COLO668 (cell line): ENCODE data around the gene TCF12.
"Not testable (repeated sequence)": the region's sequence is repeated elsewhere in the genome, so short reads cannot be mapped to it uniquely, and the experiment has no call there.

Experiments
- DNase-seq: peaks from one replicate; lab custom pipeline; 2025; ENCODE audit not compliant: unreplicated experiment; lab: John Stamatoyannopoulos, UW

The TCF12 gene

DNA sequence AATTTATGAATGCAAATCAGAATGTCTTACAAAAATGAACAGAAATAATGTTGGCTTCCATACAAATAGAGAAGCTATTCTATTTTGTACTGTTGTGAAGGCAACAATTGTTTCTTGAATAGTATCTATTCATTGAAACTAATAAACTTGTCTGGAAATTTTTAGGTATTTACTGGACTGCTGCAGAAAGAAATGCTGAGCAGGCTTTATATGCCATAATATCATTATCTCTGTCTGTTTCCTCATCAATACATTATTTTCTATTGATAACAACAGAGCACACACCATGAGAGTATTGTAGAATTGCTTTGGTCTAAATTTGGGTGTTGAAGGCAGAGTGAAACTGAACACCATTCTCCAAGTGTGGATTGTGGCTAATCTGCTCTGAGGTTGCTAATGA is 241.3 kb downstream of the TCF12 start:
- DNase-seq = no peak

DNA sequence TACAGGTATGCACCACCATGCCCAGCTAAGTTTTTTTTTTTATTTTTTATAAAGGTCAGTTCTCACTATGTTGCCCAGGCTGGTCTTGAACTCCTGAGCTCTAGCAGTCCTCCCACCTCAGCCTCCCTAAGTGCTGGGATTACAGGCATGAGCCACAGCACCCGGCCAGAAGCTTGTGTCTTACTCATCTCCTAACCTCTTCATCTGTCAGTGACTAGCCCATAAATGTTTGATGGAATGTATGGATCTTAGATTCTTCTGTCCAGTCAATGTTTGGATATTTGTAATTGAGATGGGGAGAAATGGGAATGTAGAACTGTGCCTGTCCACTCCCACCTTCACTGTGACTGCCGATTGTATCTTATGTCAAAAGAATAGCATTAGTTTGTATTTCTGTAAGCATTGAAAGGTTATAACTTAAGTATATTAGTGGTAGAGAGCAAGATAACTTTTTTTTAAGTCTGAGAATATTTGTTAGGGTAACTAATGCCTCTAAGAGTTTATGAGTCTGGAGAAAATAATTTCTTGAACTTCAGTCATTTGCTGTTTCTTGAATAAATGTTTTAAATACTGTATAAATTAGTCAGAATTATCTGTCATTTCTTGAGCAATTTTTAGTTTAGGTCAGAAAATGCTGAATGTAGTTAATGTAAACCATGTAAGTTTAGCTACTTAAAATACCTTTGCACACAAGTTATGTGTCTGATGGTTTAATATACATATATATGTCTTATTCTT is 242.5 kb downstream of the TCF12 start:
- DNase-seq = no peak

DNA sequence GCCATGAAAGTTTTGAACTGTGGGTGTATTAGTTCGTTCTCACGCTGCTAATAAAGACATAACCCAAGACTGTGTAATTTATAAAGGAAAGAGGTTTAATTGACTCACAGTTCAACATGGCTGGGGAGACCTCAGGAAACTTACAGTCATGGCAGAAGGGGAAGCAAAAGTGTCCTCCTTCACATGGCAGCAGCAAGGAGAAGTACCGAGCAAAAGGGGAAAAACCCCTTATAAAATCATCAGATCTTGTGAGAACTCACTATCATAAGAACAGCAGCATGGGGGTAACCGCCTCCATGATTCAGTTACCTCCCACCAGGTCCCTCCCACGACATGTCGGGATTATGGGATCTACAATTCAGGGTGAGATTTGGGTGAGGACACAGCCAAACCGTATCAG is 245.8 kb downstream of the TCF12 start:
- DNase-seq = not testable (repeated sequence)

DNA sequence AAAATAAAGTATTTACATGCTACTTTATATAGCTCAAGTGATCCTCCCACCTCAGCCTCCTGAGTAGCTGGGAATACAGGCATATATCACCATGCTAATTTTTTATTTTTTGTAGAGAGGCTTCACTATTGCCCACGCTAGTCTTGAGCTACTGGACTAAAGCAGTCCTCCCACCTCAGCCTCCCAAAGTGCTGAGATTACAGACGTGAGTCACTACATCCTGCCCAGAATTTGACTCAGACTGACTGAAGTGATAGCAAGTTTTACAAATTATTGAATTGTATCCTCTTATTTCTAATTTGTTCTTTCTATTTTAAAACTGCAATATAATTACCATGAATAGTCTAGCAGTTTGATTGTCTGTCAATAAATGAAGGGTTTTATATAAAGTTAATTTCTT is 247.5 kb downstream of the TCF12 start:
- no peak for DNase-seq

DNA sequence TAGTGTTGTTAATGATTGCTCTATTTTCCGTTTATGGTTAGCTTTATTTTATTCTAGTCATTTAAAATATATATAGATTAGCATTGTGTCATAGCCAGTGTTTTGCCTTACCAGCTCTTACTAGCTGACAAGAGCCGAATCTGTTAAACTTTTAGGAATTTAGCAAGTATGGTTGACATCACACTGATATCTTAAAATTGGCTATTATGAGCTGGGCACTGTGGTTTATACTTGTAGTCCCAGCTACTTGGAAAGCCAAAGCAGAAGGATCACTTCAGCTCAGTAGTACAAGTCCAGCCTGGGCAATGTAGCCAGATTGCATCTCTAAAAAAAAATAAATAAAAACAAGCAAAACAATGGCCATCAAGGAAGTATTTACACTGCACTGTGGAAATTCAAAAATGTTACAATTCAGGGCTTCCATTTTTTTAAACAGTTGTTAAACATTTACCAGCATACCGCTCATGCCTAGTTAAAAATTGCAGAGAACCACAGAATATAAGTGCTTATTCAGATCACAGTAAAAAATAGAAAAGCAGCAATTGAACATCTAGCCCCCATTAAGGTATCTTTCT is 249.5 kb downstream of the TCF12 start:
- no peak for DNase-seq

DNA sequence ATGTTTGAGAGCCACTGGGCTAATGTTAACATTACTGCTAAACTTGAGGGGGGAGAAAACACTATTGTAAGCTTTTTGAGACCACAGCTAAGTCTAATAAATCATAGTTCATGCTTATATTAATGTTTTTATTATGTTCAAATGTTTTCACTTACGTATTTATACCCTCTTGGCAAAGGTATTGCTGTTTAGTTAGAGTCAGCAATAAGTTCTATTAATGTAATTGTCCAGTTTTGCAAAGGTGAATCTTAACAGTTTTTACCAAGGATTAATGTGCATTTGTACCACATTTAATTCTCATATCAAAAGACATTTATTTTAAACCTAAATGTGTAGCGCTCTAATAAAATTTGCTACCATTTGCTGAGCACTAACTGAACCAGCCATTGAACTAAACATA is 251.2 kb downstream of the TCF12 start:
- DNase-seq = no peak

DNA sequence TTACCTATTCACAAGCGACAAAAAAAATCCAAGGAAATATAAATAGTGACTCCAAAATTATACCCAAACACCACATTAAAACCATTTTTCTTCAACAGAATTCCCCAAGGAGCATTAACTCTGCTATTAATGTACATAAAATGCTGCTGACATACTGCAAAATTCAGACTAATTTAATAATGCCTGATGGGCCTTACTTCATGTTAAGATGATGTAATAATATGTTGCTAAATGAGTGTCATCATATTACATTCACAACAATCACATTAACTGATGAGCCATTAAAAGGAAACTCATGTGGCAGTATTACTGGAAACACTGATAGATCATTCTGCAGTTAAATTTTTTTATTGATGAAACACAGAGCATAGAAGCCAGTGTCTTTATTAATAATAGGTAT is 253.0 kb downstream of the TCF12 start:
- DNase-seq = no peak

DNA sequence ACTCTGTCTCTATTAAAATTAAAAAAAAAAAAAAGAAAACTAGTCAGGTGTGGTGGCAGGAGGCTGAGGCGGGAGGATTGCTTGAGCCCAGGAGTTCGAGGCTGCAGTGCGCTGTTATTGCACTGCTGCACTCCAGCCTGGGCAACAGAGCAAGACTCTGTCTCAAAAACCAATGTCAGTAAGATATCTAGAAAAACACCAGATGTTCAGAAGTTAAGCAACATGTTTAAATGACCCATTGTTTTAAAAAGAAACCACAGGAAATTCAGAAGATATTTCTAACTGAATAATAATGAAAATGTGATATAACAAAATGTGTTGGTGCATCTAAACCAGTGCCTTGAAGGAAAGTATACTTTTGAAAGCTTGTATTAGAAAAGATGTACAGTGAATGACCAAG is 254.5 kb downstream of the TCF12 start:
- DNase-seq = no peak

DNA sequence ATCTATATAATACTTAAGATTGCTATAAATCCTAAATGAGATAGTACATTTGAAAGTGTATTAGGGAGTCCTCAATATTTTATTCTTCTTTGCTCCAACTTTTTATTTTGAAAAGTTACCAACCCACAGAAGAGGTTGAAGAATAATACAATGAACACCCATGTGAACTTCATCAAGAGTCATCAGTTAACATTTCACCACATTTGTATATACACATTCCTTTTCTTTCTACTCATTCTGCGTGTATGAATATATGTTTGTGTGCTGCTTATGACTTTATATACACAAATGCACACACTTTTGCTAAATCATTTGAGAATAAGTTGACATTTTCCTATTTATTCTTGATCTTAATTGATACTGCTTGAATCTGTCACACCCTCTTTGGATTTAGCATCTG is 264.6 kb downstream of the TCF12 start:
- DNase-seq = no peak

DNA sequence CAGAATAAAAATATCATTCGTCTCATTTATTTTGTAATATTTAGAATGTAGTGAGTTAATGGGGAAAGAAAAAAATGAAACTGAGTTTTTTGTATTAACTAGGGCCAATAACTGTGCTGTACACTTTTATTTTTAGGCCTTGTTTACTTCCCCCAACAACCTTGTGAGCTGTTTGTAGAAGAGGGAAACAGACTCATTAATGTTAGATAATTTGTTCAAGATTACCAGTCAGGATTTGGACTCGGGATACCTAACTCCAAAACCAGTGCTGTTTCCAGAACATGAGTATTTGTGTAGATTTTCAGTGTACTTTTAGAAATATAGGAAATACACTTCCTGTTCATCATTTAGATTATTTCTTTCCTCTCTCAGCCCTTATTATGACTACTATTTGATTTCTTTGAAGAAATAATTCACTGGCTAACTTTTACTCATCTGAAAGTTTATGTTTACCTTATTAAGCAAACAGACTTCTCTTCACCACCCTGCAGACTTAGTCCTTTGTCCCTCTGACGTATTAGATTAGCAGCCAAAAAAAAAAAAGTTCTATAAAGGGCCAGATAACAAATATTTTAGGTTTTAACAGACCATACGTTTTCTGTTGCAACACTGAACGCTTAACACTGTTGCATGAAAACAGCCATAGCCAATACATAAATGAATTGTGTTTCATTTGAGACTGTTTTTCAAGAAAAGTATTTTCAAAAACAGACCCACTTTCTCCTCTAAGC is 265.3 kb downstream of the TCF12 start:
- DNase-seq = no peak

DNA sequence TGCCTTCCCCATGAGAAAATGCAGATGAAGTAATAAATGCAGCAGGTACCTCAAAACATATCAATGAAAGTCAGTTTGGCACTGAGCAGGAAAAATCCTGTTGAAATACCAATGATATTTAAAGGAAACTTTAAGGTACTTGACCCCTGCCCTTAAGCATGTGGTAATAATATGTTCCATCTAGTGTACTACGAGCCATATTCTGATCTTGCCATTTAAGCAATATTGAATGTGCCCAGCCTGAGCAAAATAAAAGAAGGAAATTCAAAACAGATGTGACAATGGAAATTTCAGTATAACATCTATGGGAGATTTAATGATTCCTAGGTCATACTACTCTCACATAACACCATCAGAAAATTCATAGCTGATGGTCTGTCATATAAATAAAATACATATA is 266.1 kb downstream of the TCF12 start:
- no peak for DNase-seq

DNA sequence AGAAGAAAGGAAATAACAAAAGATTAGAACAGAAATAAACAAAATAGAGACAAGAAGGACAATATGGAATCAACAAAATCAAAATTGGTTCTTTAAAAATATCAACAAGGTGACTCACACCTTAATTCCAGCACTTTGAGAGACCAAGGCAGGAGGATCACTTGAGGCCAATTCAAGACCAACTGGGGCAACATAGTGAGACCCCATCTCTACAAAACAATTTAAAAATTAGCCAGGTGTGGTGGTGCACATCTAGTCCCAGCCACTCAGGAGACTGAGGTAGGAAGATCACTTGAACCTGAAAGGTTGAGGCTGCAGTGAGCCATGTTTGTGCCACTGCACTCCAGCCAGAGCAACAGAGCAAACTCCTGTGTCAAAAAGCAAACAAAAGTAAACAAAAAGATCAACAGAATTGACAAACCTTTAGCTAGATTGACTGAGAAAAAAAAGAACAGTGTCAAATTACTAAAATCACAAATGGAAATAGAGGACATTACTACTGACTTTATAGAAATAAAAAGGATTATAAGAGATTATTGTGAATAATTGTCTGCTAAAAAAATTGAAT is 267.1 kb downstream of the TCF12 start:
- DNase-seq = no peak

DNA sequence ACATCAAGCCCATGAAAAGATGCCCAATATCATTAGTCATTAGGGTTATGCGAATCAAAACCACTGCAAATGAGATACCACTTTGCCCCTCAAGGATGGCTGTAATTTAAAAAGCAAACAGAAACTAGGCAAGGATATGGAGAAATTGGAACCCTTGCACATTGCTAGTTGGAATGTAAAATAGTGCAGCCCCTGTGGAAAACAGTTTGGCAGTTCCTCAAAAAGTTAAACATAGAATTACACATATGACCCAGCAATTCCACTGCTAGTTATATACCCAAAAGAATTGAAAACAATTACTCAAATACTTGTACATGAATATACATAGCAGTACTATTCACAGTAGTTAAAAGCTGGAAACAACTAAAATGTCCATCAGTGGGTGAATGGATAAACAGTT is 271.0 kb downstream of the TCF12 start:
- DNase-seq = no peak

DNA sequence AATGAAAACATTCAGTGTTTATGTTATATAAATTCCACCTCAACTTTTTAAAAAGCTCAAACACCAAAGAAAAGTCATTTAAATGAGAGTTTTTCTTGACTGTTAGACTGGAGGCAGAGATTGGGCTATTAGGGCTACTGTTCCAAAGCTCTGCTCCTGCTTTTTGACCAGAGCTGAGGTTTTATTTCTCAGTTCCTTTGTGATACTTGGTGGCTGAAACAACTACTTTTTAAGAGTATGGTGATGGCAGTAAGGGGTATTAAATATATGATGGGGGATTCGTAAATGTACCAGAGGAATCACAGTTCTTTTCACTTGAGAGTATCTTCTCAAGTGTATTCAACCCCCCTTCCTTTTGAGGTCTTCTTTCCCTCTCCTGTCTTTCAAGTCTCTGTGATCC is 271.8 kb downstream of the TCF12 start:
- DNase-seq = no peak

DNA sequence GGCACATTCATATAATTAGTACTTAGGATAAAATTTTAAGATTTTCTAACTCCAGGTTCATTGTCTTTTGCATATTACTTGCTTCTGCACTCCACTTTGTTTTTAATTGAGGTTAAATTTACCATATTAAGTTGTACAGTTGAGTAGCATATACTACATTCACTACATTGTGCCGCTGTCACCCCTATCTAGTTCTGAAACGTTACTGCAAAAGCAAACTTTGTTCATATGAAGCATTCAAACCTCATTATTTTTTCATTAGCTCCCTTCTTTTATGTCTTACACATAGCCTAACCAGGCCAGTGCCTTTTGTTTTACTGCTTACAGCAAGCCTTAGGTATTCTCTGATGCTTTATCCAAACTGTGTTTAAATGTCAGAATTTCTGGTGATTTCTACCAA is 274.7 kb downstream of the TCF12 start:
- DNase-seq = no peak

DNA sequence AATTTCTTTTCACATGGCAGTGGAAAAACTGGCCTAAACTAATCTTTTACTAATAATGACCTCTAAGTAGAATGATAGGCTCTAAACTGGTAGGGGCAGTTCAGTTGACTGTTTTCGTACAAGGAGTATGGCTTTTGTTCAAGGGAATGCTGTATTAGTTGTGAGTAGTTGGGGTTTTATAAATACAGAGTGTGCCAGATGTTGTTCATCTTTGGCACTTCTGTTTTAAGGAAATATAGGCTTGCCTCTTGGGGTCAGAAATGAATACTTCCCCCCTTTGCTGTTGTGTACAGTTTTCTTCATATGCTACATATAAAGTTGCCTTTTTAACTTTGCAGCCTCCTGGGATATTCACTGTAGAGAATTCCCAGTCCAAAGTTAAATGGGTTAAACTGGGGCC is 276.9 kb downstream of the TCF12 start:
- no peak for DNase-seq

DNA sequence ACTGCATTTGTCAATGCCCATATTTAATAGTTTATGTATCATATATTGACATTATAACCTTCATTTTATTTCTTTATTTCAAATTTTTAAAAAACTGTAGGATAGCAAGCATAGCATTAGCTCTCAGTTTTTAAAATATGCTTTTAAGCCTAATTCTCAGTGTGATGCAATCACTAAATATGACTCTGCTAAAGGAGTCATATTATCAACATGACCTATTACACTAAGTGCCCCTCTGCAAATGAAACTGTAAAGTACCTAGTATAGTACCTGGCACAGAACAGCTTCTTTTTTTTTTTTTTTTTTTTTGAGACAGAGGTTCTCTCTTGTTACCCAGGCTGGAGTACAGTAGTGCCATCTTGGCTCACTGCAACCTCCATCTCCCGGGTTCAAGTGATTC is 278.4 kb downstream of the TCF12 start:
- DNase-seq = no peak

DNA sequence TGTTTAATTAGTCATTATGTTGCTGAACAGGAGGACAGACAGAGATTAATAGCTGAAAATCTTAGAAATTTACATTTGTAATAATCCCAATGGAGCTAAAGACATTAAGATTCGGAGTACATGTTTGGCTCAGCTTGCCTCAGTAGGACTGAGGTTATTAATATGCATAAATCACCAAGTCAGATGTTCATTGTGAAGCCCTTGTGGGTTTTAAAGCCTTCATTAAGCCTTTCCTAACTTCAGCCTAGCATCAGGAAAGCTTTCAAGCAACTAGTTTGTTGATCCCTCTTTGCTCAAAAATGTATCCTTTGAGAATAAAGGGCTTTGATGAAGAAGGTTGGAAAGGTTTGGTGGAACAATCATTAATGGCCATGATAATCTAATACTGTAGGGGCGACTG is 279.7 kb downstream of the TCF12 start:
- DNase-seq = no peak

DNA sequence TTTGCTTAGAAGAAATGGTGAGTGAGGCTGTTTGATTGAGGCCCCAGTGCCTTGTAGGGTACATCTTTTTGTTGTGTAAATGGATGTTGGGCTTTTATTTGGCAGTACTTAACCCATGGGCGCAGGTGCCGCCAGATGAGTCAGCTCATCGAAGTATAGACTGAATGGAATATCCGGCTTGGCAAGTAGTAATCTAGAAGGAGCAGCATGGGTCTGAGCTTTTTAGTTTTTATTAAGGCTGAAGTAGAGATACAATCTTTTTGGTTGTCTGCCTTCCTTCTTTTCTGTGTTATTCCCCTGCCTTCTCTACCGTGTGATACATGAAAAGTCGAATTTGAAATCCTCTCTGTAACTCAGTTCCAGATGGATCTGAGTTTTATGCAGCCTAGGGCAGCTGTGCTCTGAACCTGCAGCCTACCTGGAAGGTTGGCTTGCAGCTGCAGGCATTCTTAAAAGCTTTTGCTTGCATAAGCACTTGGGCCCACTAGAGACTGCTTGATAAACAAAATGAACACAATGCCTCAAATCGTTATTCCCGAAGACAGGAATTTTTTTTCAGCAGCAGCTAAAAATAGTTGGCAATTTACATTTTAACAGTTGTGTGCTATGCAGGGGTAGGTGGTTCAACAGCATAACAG is 280.3 kb downstream of the TCF12 start:
- peak; percentile 85 for DNase-seq

DNA sequence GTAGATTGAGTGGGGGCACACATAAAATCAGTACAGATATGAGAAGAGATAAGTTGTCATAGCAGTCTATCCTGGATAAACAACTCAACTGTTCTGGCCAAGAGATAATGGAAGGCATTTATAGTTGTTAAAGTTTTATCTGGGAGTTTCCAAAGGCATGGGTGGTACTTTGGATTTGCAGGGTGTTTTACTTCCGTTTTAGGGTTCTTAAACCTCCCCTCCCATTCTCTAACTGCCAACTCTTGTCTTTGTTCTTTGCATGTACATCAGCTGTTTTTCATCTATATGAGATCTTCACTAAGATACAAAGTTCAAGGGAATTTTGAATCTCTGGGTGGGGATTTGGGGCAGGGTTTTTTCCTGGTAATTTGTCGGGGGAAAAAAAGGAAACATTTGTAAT is 283.1 kb downstream of the TCF12 start:
- no peak for DNase-seq

DNA sequence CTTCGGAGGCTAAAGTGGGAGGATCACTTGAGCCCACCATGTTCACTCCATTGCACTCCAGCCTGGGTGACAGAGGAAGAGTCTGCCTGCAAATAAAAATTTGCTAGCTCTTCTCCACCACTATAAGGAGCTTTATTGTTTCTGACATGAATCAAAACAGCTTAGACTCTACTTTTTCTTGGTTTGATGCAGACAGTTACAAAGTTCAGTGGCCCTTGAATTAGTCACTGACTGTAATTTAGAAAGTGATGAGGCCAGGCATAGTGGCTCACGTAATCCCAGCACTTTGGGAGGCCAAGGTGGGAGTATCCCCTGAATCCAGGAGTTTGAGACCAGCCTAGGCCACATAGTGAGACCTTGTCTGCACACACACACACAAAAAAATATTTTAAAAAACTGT is 285.5 kb downstream of the TCF12 start:
- DNase-seq = no peak
